ENCODE data around the gene OTUD3.
"Not testable (repeated sequence)": the region's sequence is repeated elsewhere in the genome, so short reads cannot be mapped to it uniquely, and the experiment has no call there.

Gene OTUD3

GRCh38 chr1:19869453-19869852, 12.7 kb upstream of the OTUD3 start:
- DNase-seq (ENCODE audit: low read depth in 2 of 2) = not testable (repeated sequence)

GRCh38 chr1:19869929-19870328, 12.3 kb upstream of the OTUD3 start:
- no peak for DNase-seq (ENCODE audit: low read depth in 2 of 2)

- no peak for DNase-seq (ENCODE audit: low read depth in 2 of 2)
Measured at GRCh38 chr1:19872190-19872589, 10.0 kb upstream of the OTUD3 start.

- no peak for DNase-seq (ENCODE audit: low read depth in 2 of 2)
Measured at GRCh38 chr1:19877181-19877750, 4.9 kb upstream of the OTUD3 start.

GRCh38 chr1:19877821-19878636, 4.2 kb upstream of the OTUD3 start:
- no peak for DNase-seq (ENCODE audit: low read depth in 2 of 2)

GRCh38 chr1:19878637-19878985, 3.6 kb upstream of the OTUD3 start:
- DNase-seq (ENCODE audit: low read depth in 2 of 2) = no peak

- DNase-seq (ENCODE audit: low read depth in 2 of 2) = no peak
Measured at GRCh38 chr1:19879227-19879626, 3.0 kb upstream of the OTUD3 start.

- DNase-seq (ENCODE audit: low read depth in 2 of 2) = no peak
Measured at GRCh38 chr1:19879661-19880060, 2.5 kb upstream of the OTUD3 start.

- not testable (repeated sequence) for DNase-seq (ENCODE audit: low read depth in 2 of 2)
Measured at GRCh38 chr1:19880841-19881240, 1.4 kb upstream of the OTUD3 start.

GRCh38 chr1:19884312-19884711, 2.1 kb downstream of the OTUD3 start:
- DNase-seq (ENCODE audit: low read depth in 2 of 2) = no peak

- no peak for DNase-seq (ENCODE audit: low read depth in 2 of 2)
Measured at GRCh38 chr1:19885821-19886220, 3.6 kb downstream of the OTUD3 start.

- no peak for DNase-seq (ENCODE audit: low read depth in 2 of 2)
Measured at GRCh38 chr1:19888112-19888511, 5.9 kb downstream of the OTUD3 start.

- DNase-seq (ENCODE audit: low read depth in 2 of 2) = no peak
Measured at GRCh38 chr1:19889656-19890055, 7.5 kb downstream of the OTUD3 start.

GRCh38 chr1:19892129-19892528, 9.9 kb downstream of the OTUD3 start:
- DNase-seq (ENCODE audit: low read depth in 2 of 2) = no peak

GRCh38 chr1:19892628-19893168, 10.5 kb downstream of the OTUD3 start:
- no peak for DNase-seq (ENCODE audit: low read depth in 2 of 2)

- DNase-seq (ENCODE audit: low read depth in 2 of 2) = no peak
Measured at GRCh38 chr1:19893687-19894086, 11.5 kb downstream of the OTUD3 start.

GRCh38 chr1:19894218-19894617, 12.0 kb downstream of the OTUD3 start:
- DNase-seq (ENCODE audit: low read depth in 2 of 2) = no peak

- DNase-seq (ENCODE audit: low read depth in 2 of 2) = no peak
Measured at GRCh38 chr1:19901653-19902052, 19.5 kb downstream of the OTUD3 start.

GRCh38 chr1:19903621-19904020, 21.4 kb downstream of the OTUD3 start:
- no peak for DNase-seq (ENCODE audit: low read depth in 2 of 2)

- no peak for DNase-seq (ENCODE audit: low read depth in 2 of 2)
Measured at GRCh38 chr1:19907456-19907855, 25.3 kb downstream of the OTUD3 start.

- DNase-seq (ENCODE audit: low read depth in 2 of 2) = no peak
Measured at GRCh38 chr1:19909392-19909791, 27.2 kb downstream of the OTUD3 start.

GRCh38 chr1:19909971-19910370, 27.8 kb downstream of the OTUD3 start:
- DNase-seq (ENCODE audit: low read depth in 2 of 2) = no peak

- no peak for DNase-seq (ENCODE audit: low read depth in 2 of 2)
Measured at GRCh38 chr1:19910650-19911049, 28.5 kb downstream of the OTUD3 start.

Data from stimulated activated CD8-positive, alpha-beta memory T cell treated with anti-CD3 and anti-CD28 coated beads, Interleukin-2, amount 100 ng/mL, for 1 hour (primary cell).